Occipital lobe (tissue), 2 donors: Measurements from ENCODE around the gene MCL1. TPM values are rescaled to one million over a fixed set of nuclear protein-coding genes. Genes with fewer than 3 reads are reported as not detected.
"Not testable (repeated sequence)": the region's sequence is repeated elsewhere in the genome, so short reads cannot be mapped to it uniquely, and the experiment has no call there.

Source experiments
- DNase-seq: peaks from one replicate; lab custom pipeline; 2025; lab: John Stamatoyannopoulos, UW
- total RNA-seq: library from RNA; depleted of rRNA; stranded (reverse); fragments of >200 nt; gene quantifications from one replicate; pipeline ENCODE4 v1.2.3, GENCODE V29; 2014

Gene MCL1
- total RNA-seq, 1 donor from 2014 or later, result 146 TPM

DNA sequence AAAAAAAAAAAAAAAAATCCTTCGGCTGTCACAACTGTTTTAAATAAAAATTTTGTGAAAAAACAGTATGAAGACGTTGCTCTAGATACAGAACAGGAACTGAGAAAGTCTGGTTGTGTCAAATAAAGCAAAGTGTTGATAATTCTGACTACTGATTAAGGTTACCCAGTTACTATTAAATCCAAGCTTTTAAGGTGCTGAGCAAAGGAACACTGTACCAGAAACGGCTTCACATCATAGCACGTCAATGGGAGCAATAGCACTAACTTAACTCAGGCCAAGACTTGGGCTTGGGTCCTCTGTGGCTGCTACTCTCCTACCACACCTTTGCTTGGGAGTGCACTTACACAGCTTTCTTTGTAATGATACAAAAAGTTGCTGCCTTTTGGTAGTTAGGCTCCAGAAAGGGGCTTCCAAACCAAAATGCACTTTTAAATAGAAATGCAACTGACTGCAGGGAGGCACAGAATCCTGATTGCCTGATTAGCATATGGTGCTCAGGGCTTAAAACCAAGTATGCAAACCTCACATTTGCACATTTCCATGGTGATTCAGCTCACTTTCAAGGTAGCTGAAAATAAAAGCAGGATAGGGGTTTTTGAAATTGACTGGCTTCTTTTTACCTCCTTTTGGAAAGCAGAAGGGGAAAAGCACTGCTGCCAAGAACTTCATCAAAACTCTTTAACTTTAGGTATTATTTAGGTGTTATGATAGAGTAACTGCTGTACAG is 6.3 kb downstream of the MCL1 start:
- no peak for DNase-seq

DNA sequence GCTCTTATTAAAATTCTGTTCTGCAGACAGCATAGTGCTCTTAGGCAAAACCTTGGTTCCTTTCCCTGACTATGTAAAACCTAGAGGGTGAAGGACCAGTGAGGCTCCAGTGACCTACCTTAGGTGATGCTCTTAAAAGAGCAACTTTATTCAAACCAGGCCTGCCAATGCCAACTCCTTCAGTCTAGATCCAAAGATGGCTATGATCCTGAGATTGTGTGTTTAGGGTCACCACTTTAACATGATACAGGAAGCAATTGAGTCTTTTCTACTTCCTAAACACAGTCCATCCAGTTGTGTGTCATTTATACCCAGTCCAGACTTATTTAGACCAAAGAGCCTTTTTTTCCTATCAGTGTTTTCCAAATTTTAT is 10.8 kb downstream of the MCL1 start:
- no peak for DNase-seq

GRCh38 chr1:150567717-150568593 is 11.5 kb downstream of the MCL1 start:
- DNase-seq, result peak; percentile 43

DNA sequence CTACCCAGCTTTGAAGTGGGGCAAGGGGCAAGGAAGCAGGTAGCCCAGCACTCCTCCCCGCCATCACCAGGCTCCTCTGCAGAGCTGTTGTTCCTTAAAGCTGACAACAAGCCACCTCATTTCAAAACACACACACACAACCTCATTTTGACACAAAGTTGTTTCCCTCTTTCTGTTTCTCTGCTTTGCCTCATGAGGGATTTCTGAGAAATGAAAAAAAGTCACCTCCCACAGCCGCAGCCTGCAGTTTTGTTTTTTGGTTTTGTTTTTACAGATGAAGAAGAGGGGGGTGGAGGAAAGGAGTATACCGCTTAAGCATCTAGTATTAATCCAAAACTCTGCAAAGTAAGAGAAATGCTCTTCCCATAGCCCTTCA is 12.1 kb downstream of the MCL1 start:
- no peak for DNase-seq

DNA sequence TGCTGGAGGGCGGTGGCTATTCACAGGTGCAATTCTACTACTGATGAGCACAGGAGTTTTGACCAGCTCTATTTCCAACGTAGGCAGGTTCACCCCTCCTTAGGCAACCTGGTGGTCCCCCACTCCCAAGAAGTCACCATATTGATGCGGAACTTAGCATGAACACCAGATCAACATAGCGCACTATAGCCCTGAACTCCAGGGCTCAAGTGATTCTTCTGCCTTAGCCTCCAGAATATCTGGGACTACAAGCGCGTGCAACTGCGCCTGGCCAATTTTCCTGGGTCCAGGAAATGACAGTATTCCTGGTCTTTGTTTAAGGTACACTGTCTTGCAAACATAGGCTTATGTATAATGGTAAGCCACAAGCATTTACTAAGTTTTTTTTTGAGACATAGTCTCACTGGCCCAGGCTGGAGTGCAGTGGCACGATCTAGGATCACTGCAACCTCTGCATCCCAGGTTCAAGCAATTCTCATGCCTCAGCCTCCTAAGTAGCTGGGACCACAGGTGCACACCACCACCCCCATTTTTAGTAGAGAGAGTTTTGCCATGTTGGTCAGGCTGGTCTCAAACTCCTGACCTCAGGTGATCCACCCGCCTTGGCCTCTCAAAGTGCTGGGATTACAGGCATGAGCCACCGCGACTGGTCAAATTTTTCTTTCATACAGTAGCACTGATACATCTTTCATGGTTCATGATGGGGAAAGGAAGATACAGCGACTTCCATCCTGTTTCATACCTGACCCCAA is 12.6 kb downstream of the MCL1 start:
- DNase-seq, result no peak

- not testable (repeated sequence) for DNase-seq
Measured at GRCh38 chr1:150565240-150565991, 14.0 kb downstream of the MCL1 start.

DNA sequence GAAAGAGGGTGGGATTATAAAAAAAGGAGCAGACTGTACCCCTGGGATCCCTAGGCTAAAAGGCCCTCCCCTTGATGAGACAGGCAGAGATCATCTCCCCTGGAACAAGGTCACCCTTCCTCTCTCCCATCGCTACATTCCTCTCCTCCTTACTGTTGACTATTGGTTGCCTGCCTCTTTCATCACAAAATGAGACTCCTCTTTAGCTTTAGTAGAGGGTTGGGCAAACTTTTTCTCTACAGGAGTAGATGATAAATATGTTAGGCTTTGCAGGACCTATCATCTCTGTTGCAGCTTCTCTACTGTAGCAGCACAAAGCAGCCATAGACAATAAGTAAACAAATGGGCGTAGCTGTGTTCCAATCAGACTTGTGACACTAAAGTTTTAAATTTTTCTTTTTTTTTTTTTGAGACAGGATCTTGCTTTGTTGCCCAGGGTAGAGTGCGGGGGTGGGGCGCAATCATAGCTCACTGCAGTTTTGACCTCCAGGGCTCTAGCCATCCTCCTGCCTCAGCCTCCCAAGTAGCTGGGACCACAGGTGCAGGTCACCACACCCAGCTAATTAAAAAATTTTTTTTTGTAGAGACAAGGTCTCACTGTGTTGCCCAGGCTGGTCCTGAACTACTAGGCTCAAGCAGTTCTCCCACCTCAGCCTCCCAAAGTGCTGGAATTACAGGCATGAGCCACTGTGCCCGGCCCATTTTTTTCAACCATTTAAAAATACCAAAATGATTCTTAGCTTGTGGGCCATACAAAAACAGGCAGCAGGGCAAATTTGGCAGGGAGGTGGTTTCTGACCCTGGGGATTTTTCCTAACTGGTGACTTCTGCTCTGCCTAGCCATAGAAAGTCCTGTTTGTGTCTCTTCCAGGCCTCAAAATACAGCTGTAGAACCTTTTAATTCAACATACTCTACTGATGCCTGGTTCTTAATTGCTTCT is 15.1 kb downstream of the MCL1 start:
- DNase-seq, result no peak

DNA sequence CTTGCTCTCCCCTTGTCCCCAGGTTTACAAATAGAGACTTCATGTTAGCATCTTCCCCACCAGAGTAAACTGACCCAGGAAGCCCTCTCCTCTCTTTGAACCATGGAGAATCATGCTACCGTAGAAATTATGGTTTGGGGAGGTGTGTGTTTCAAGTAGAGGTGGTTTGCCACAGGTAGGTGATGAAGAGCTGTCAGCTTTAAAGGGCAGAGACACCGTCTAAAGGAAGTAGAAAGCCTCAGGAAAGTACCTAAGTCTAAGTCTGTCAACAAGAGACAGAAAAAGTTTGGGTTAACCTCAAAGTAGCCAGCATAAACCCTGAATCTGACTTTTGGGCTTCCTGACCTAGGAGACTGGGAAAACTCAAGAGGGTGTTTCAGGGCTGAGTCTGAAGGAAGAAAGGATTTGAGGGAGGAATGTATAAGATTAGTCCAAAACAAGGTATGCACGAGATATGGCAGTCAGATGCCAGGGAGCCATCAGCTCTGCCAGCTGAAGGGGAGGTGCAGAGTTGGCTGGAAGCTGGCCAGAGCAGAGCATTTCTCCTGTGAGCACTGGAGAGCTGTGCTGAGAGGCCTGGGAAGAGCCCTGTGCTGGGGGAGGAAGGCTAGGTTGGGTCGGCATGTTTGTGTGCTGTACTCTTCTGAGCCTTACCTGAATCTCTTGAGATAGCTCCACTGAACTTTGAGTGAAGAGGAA is 15.9 kb downstream of the MCL1 start:
- DNase-seq, result no peak

- DNase-seq, result no peak
Measured at GRCh38 chr1:150562446-150563339, 16.7 kb downstream of the MCL1 start.

GRCh38 chr1:150561974-150562445 is 17.4 kb downstream of the MCL1 start:
- DNase-seq, result peak; percentile 65

GRCh38 chr1:150561254-150561973 is 18.0 kb downstream of the MCL1 start:
- peak; percentile 84 for DNase-seq

GRCh38 chr1:150560576-150561253 is 18.7 kb downstream of the MCL1 start:
- DNase-seq, result no peak

DNA sequence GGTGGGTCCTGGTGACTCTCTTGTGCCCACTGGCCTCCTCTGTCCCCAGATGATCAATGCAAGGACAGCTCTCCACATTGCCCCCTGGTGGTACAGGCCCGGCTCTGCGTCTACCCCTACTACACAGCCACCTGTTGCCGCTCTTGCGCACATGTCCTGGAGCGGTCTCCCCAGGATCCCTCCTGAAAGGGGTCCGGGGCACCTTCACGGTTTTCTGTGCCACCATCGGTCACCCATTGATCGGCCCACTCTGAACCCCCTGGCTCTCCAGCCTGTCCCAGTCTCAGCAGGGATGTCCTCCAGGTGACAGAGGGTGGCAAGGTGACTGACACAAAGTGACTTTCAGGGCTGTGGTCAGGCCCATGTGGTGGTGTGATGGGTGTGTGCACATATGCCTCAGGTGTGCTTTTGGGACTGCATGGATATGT is 19.4 kb downstream of the MCL1 start:
- DNase-seq, result peak; percentile 42

- DNase-seq, result no peak
Measured at GRCh38 chr1:150559656-150560010, 19.8 kb downstream of the MCL1 start.

GRCh38 chr1:150558761-150559655 is 20.4 kb downstream of the MCL1 start:
- no peak for DNase-seq

DNA sequence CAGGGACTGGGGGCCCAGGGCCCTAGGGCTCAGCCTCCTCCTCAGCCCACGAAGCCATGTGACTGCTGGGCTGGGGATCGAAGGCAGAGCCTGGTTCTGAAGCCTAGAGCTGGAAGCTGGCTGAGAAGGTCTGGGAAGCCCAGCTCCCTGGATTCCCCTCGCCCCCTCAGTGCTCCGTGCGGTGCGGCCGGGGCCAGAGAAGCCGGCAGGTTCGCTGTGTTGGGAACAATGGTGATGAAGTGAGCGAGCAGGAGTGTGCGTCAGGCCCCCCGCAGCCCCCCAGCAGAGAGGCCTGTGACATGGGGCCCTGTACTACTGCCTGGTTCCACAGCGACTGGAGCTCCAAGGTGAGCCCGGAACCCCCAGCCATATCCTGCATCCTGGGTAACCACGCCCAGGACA is 21.1 kb downstream of the MCL1 start:
- no peak for DNase-seq
